ENCODE measurements around the gene NSDHL.

DNA sequence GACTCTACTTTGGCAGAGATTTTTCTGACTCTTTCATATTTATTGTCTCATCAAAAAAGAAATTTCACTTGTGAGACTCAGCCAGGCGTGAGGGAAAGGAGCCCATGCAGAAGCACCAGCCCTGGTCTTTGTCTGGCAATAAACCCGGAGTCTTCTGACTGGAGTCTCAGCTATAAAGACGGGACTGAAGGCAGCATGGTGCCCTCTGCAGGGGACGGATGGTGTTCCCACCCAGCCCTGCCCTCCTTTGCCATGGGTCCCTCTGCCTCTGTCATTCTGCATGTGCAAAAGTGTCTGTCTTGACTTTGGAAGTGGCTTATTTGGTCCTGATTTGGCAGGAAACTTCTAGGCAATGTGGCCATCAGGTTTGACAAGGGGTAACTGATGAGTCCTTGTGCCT lies 81.2 kb downstream of the NSDHL start:
- TF ChIP-seq EZH2 (IDR thresholded peaks at IDR 0.05; ENCODE audit: low read depth, unreplicated experiment) (no peak), CTCF (conservative IDR thresholded peaks at IDR 0.05; ENCODE audit: low read depth in 2 of 2) (peak; percentile 22 to 71; a peak in 2 of 4 replicates), NANOG (IDR thresholded peaks at IDR 0.05; ENCODE audit: borderline replicate concordance) (no peak)
